ENCODE data around the gene GDF9.

DNA sequence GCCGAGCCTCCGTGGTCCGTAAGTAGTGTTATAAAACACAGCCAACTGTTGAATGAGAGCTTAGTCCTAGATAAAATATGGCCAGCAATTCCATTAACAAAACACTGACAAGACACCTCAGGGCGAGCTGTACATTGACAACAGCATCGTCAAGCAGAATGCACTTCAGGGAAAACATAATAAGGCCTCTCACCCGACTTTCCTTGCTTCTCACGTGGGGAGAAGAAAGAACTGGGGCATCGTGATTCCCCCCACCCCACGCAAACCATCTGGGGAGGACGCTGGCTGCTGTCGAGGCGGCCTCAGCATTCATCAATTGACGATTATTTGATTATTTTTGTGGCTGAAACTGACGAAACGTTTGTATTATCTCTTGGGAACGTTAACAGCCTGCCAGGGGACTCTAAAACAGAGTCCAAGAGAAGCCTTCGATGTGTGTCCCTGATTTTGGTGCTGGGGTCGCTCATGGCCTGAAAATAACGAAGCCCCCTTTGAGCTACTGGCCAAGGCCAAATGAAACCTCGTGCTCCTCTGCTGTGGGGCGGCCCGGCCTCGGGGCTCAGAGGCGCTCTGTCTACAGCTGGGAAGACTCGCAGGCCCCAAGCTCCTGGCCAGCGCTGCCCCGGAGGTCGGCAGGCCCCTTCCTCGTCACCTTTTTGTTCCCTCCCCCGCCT lies 464 bp downstream of the GDF9 start:
- TF ChIP-seq, protein P1, sequence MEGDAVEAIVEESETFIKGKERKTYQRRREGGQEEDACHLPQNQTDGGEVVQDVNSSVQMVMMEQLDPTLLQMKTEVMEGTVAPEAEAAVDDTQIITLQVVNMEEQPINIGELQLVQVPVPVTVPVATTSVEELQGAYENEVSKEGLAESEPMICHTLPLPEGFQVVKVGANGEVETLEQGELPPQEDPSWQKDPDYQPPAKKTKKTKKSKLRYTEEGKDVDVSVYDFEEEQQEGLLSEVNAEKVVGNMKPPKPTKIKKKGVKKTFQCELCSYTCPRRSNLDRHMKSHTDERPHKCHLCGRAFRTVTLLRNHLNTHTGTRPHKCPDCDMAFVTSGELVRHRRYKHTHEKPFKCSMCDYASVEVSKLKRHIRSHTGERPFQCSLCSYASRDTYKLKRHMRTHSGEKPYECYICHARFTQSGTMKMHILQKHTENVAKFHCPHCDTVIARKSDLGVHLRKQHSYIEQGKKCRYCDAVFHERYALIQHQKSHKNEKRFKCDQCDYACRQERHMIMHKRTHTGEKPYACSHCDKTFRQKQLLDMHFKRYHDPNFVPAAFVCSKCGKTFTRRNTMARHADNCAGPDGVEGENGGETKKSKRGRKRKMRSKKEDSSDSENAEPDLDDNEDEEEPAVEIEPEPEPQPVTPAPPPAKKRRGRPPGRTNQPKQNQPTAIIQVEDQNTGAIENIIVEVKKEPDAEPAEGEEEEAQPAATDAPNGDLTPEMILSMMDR (conservative IDR thresholded peaks at IDR 0.05; ENCODE audit: low read depth in 2 of 2) = no peak
- TF ChIP-seq POLR2AphosphoS5 (IDR thresholded peaks at IDR 0.05; ENCODE audit: low read depth) (no peak), ZNF331 (CRISPR knock-in tag; IDR thresholded peaks at IDR 0.05; ENCODE audit: low read depth) (no peak), EZH2 (IDR thresholded peaks at IDR 0.05; ENCODE audit: low read depth, unreplicated experiment) (no peak), NANOG (IDR thresholded peaks at IDR 0.05; ENCODE audit: borderline replicate concordance) (no peak)
- TF ChIP-seq, protein P2, sequence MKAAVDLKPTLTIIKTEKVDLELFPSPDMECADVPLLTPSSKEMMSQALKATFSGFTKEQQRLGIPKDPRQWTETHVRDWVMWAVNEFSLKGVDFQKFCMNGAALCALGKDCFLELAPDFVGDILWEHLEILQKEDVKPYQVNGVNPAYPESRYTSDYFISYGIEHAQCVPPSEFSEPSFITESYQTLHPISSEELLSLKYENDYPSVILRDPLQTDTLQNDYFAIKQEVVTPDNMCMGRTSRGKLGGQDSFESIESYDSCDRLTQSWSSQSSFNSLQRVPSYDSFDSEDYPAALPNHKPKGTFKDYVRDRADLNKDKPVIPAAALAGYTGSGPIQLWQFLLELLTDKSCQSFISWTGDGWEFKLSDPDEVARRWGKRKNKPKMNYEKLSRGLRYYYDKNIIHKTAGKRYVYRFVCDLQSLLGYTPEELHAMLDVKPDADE (IDR thresholded peaks at IDR 0.05) = no peak
- TF ChIP-seq, protein P3, sequence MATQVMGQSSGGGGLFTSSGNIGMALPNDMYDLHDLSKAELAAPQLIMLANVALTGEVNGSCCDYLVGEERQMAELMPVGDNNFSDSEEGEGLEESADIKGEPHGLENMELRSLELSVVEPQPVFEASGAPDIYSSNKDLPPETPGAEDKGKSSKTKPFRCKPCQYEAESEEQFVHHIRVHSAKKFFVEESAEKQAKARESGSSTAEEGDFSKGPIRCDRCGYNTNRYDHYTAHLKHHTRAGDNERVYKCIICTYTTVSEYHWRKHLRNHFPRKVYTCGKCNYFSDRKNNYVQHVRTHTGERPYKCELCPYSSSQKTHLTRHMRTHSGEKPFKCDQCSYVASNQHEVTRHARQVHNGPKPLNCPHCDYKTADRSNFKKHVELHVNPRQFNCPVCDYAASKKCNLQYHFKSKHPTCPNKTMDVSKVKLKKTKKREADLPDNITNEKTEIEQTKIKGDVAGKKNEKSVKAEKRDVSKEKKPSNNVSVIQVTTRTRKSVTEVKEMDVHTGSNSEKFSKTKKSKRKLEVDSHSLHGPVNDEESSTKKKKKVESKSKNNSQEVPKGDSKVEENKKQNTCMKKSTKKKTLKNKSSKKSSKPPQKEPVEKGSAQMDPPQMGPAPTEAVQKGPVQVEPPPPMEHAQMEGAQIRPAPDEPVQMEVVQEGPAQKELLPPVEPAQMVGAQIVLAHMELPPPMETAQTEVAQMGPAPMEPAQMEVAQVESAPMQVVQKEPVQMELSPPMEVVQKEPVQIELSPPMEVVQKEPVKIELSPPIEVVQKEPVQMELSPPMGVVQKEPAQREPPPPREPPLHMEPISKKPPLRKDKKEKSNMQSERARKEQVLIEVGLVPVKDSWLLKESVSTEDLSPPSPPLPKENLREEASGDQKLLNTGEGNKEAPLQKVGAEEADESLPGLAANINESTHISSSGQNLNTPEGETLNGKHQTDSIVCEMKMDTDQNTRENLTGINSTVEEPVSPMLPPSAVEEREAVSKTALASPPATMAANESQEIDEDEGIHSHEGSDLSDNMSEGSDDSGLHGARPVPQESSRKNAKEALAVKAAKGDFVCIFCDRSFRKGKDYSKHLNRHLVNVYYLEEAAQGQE (IDR thresholded peaks at IDR 0.05; ENCODE audit: unreplicated experiment) = no peak
